ENCODE measurements around the gene BCAT1. TPM values are rescaled to one million over a fixed set of nuclear protein-coding genes. Genes with fewer than 3 reads are reported as not detected.

BCAT1 gene
- total and polyA plus RNA-seq, 2 experiments from 2014 or later, result 53.6 to 181 TPM

- ATAC-seq, result no peak
- no peak for TF ChIP-seq EZH2phosphoT487 (IDR thresholded peaks at IDR 0.05; ENCODE audit: unreplicated experiment)
- TF ChIP-seq ZNF114 (CRISPR knock-in tag; IDR thresholded peaks at IDR 0.05), result no peak
- TF ChIP-seq POLR2AphosphoS5 (IDR thresholded peaks at IDR 0.05; ENCODE audit: low read depth), result no peak
- no peak for TF ChIP-seq CTCF (conservative IDR thresholded peaks at IDR 0.05; ENCODE audit: low read depth in 2 of 2)
- no peak overlapping the region for H3K27ac ChIP-seq (ENCODE audit: low read depth)
These were observed 95.3 kb downstream of the BCAT1 start for GRCh38 chr12:24853588-24853987.

GRCh38 chr12:24853094-24853493 is 95.8 kb downstream of the BCAT1 start:
- no peak overlapping the region for H3K27ac ChIP-seq (ENCODE audit: low read depth)
- H3K4me2 ChIP-seq, result no peak overlapping the region
- H3K27ac Mint-ChIP-seq, result no peak overlapping the region
- H3K4me3 Mint-ChIP-seq, result no peak overlapping the region
- peaks cover 7% of the 10 kb centered on the region for H3K36me3 ChIP-seq (ENCODE audit: insufficient read depth)
- H3K79me2 ChIP-seq (replicated peaks; ENCODE audit: insufficient read depth), result peaks cover 15% of the 10 kb centered on the region
- no peak overlapping the region for H3K4me3 ChIP-seq
- H3K27me3 ChIP-seq (ENCODE audit: insufficient read depth), result no peaks in the 10 kb centered on the region
- H3K36me3 Mint-ChIP-seq (ENCODE audit: low read depth), result peaks cover 74% of the 10 kb centered on the region
- H3K9me3 Mint-ChIP-seq, result peaks cover 10% of the 10 kb centered on the region
- H4K20me1 ChIP-seq (replicated peaks; ENCODE audit: insufficient read depth), result peaks cover 1% of the 10 kb centered on the region; the same call in 1 of the 2 replicates
- ATAC-seq (no peak), DNase-seq (ENCODE audit: low spot score) (no peak)
- peaks cover 10% of the 10 kb centered on the region; the same call in 1 of the 2 replicates for H3K4me1 ChIP-seq (ENCODE audit: insufficient read depth)
- H3K9me2 ChIP-seq (ENCODE audit: insufficient read depth), result no peaks in the 10 kb centered on the region
- peaks cover 13% of the 10 kb centered on the region for H3K27me3 Mint-ChIP-seq (ENCODE audit: insufficient read depth, low read depth, poor library complexity)
- no peaks in the 10 kb centered on the region for H3F3A ChIP-seq (replicated peaks; ENCODE audit: low read depth)
- no peak overlapping the region for H2AFZ ChIP-seq
- H3K4me1 Mint-ChIP-seq, result peaks cover 44% of the 10 kb centered on the region
- TF ChIP-seq NANOG (IDR thresholded peaks at IDR 0.05; ENCODE audit: borderline replicate concordance) (no peak), ZNF331 (CRISPR knock-in tag; IDR thresholded peaks at IDR 0.05; ENCODE audit: low read depth) (no peak), EZH2 (IDR thresholded peaks at IDR 0.05; ENCODE audit: low read depth, unreplicated experiment) (no peak), POLR2AphosphoS5 (IDR thresholded peaks at IDR 0.05; ENCODE audit: low read depth) (no peak), ZNF114 (CRISPR knock-in tag; IDR thresholded peaks at IDR 0.05) (no peak), CTCF (conservative IDR thresholded peaks at IDR 0.05; ENCODE audit: low read depth in 2 of 2) (no peak), JUNB (IDR thresholded peaks at IDR 0.05; ENCODE audit: unreplicated experiment) (no peak), CREB1 (CRISPR knock-in tag; IDR thresholded peaks at IDR 0.05; ENCODE audit: low read depth) (no peak), STAT1 (IDR thresholded peaks at IDR 0.05; ENCODE audit: unreplicated experiment) (no peak), EZH2phosphoT487 (IDR thresholded peaks at IDR 0.05; ENCODE audit: unreplicated experiment) (no peak), ZNF462 (CRISPR knock-in tag; IDR thresholded peaks at IDR 0.05) (no peak)

More at GRCh38 chr12:24853588-24853987, 95.3 kb downstream of the BCAT1 start:
- H3K4me1 Mint-ChIP-seq, result peaks cover 44% of the 10 kb centered on the region
- peaks cover 13% of the 10 kb centered on the region for H3K27me3 Mint-ChIP-seq (ENCODE audit: insufficient read depth, low read depth, poor library complexity)
- peak overlapping the region; percentile 79 for H3K27ac Mint-ChIP-seq
- Histone ChIP-seq H3K4me1 (ENCODE audit: insufficient read depth) (peaks cover 10% of the 10 kb centered on the region; the same call in 1 of the 2 replicates), H3K4me2 (no peak overlapping the region), H3K27me3 (ENCODE audit: insufficient read depth) (no peaks in the 10 kb centered on the region), H3K4me3 (no peak overlapping the region), H3K36me3 (ENCODE audit: insufficient read depth) (peaks cover 12% of the 10 kb centered on the region), H3F3A (replicated peaks; ENCODE audit: low read depth) (no peaks in the 10 kb centered on the region), H3K79me2 (replicated peaks; ENCODE audit: insufficient read depth) (peaks cover 15% of the 10 kb centered on the region), H3K9me2 (ENCODE audit: insufficient read depth) (no peaks in the 10 kb centered on the region), H2AFZ (no peak overlapping the region), H4K20me1 (replicated peaks; ENCODE audit: insufficient read depth) (no peaks in the 10 kb centered on the region; the same call in 1 of the 2 replicates)
- H3K36me3 Mint-ChIP-seq (ENCODE audit: low read depth), result peaks cover 74% of the 10 kb centered on the region
- no peak overlapping the region for H3K4me3 Mint-ChIP-seq
- DNase-seq (ENCODE audit: low spot score), result no peak
- peaks cover 14% of the 10 kb centered on the region for H3K9me3 Mint-ChIP-seq
